Kidney (tissue), 14 donors: Measurements from ENCODE around the gene TOMM40. TPM values are rescaled to one million over a fixed set of nuclear protein-coding genes. Genes with fewer than 3 reads are reported as not detected.

Experiments
- DNase-seq, 5 donors: peaks; one replicate each; pipeline ENCODE4 v3.0.0-alpha.2; 2013 to 2020
- FAIRE-seq: peaks from 2 replicates; lab custom pipeline; 2012; peaks lifted over from hg19 to GRCh38; lab: Jason Lieb, UNC
- H3K27ac ChIP-seq, 2 donors: one replicate each; pipeline ENCODE4 v1.7.0; 2013; ENCODE audit warnings: low read depth in 2 of 2, low read length in 2 of 2, inconsistent platforms in 1 of 2
- H3K27me3 ChIP-seq: one replicate; pipeline ENCODE4 v1.7.1; 2013; ENCODE audit warnings: low read length, inconsistent platforms; ENCODE audit not compliant: control insufficient read depth, insufficient read depth
- H3K36me3 ChIP-seq, 3 donors: one replicate each; pipeline versions ENCODE4 v1.7.0 to v1.7.1; 2013; ENCODE audit warnings: low read length in 3 of 3, control low read depth in 1 of 3, inconsistent platforms in 1 of 3; ENCODE audit not compliant: insufficient read depth in 3 of 3, control insufficient read depth in 2 of 3
- H3K4me1 ChIP-seq, 3 donors: one replicate each; pipeline versions ENCODE4 v1.7.0 to v1.7.1; 2013; ENCODE audit warnings: low read length in 3 of 3, inconsistent platforms in 1 of 3, low read depth in 1 of 3; ENCODE audit not compliant: control insufficient read depth in 2 of 3, insufficient read depth in 2 of 3
- H3K4me3 ChIP-seq, 3 donors: one replicate each; pipeline versions ENCODE4 v1.7.0 to v1.8.1; 2013; ENCODE audit warnings: low read length in 3 of 3, control low read depth in 1 of 3, inconsistent platforms in 1 of 3
- H3K9ac ChIP-seq, 3 donors: one replicate each; pipeline versions ENCODE4 v1.7.0 to v1.7.1; 2013; ENCODE audit warnings: low read length in 3 of 3, control low read depth in 1 of 3, inconsistent platforms in 1 of 3
- H3K9me3 ChIP-seq, 3 donors: one replicate each; pipeline versions ENCODE4 v1.7.0 to v1.7.1; 2013; ENCODE audit warnings: low read length in 3 of 3, control low read depth in 1 of 3, inconsistent platforms in 1 of 3; ENCODE audit not compliant: control insufficient read depth in 2 of 3, insufficient read depth in 1 of 3
- CTCF ChIP-seq: IDR thresholded peaks from 3 replicates; pipeline ENCODE4 v1.5.1; 2012; ENCODE audit warnings: mild to moderate bottlenecking, moderate library complexity, borderline replicate concordance; ENCODE audit not compliant: insufficient read depth; ENCODE audit errors: extremely low read depth
- intact Hi-C: fragments of 100-400 bp; cut with DNase I; formaldehyde crosslinking; loops from one replicate; pipeline ENCODE4 v1.11.1; 2022
- polyA plus RNA-seq: library from polyadenylated mRNA; stranded (reverse); fragments of 350-450 nt; fragmentation: Illumina TruSeq; extraction: RNeasy Lipid Tissue Mini Kit (QIAGEN cat#74804); gene quantifications from one replicate; pipeline ENCODE4 v1.2.3, GENCODE V29; 2014; ENCODE audit warnings: low read depth, low replicate concordance; ENCODE audit not compliant: insufficient read depth
- total RNA-seq: library from RNA; stranded (reverse); fragmentation: NEBNext Ultra II Directional; extraction: Animal tissue kit (Norgen Biotek cat#: 25700); gene quantifications from one replicate; pipeline ENCODE4 v1.2.1, GENCODE V29; 2021
- donor health status: control.
- donor health status: control.
- donor health status: control.
- donor health status: control.
- donor health status: control.
- donor health status: DM: yes; HTN: yes; CAD: no.
- donor health status: Normal renal cell carcinoma (clear cell type).

The TOMM40 gene
- total and polyA plus RNA-seq, 2 donors from 2014 or later: 45.4 to 51.5 TPM

- no peaks in the 10 kb centered on the region for H3K4me1 ChIP-seq
- no peaks in the 10 kb centered on the region for H3K9me3 ChIP-seq
- H3K9ac ChIP-seq: no peak overlapping the region
- no peak overlapping the region for H3K27ac ChIP-seq
- no peak for TF ChIP-seq CTCF
- no peak overlapping the region for H3K4me3 ChIP-seq
- intact Hi-C loops: no loop called here
- no peaks in the 10 kb centered on the region for H3K27me3 ChIP-seq
- FAIRE-seq (no peak), DNase-seq (no peak)
- H3K36me3 ChIP-seq: peaks cover 13 to 45% (median 43%) of the 10 kb centered on the region in 3 donors
Measured at GRCh38 chr19:44871809-44872208, 19.2 kb upstream of the TOMM40 start.

GRCh38 chr19:44872661-44873060, 18.4 kb upstream of the TOMM40 start:
- no peak overlapping the region for H3K9ac ChIP-seq
- peaks cover 13 to 48% (median 40%) of the 10 kb centered on the region in 3 donors for H3K36me3 ChIP-seq
- no peaks in the 10 kb centered on the region for H3K27me3 ChIP-seq
- FAIRE-seq (no peak), DNase-seq (no peak)
- intact Hi-C loops: no loop called here
- no peak overlapping the region for H3K4me3 ChIP-seq
- no peaks in the 10 kb centered on the region for H3K4me1 ChIP-seq
- no peak for TF ChIP-seq CTCF
- no peak overlapping the region for H3K27ac ChIP-seq
- H3K9me3 ChIP-seq: no peaks in the 10 kb centered on the region

- Histone ChIP-seq H3K36me3 (peaks cover 11 to 48% (median 40%) of the 10 kb centered on the region in 3 donors), H3K27me3 (no peaks in the 10 kb centered on the region), H3K9me3 (no peaks in the 10 kb centered on the region), H3K27ac (no peak overlapping the region), H3K9ac (no peak overlapping the region), H3K4me1 (no peaks in the 10 kb centered on the region), H3K4me3 (no peak overlapping the region)
- intact Hi-C loops: no loop called here
- TF ChIP-seq CTCF: no peak
- DNase-seq (no peak), FAIRE-seq (no peak)
Measured at GRCh38 chr19:44874317-44874716, 16.7 kb upstream of the TOMM40 start.
